Endodermal cell (in vitro differentiated cells): ENCODE results near the gene NKX2-4. TPM values are rescaled to one million over a fixed set of nuclear protein-coding genes. Genes with fewer than 3 reads are reported as not detected.

ENCODE experiments used
- DNase-seq: peaks from one replicate; pipeline ENCODE4 v3.0.0-alpha.2; 2017
- H3K27ac ChIP-seq: 2 replicates; pipeline ENCODE4 v1.5.1; 2013; ENCODE audit warnings: mild to moderate bottlenecking, low read depth, low read length, moderate library complexity
- H3K27me3 ChIP-seq: 2 replicates; pipeline ENCODE4 v1.6.1; 2013; ENCODE audit warnings: mild to moderate bottlenecking, low read length, moderate library complexity; ENCODE audit not compliant: insufficient read depth, control insufficient read depth, poor library complexity, severe bottlenecking
- H3K36me3 ChIP-seq: 2 replicates; pipeline ENCODE4 v1.7.0; 2013; ENCODE audit warnings: mild to moderate bottlenecking, low read length, moderate library complexity; ENCODE audit not compliant: control insufficient read depth, insufficient read depth
- H3K4me1 ChIP-seq: one replicate; pipeline ENCODE4 v1.7.0; 2013; ENCODE audit warnings: low read length; ENCODE audit not compliant: control insufficient read depth, insufficient read depth
- H3K4me3 ChIP-seq: 2 replicates; pipeline ENCODE4 v1.5.1; 2013; ENCODE audit warnings: mild to moderate bottlenecking, low read length, moderate library complexity
- H3K9ac ChIP-seq: 2 replicates; pipeline ENCODE4 v1.6.1; 2013; ENCODE audit warnings: mild to moderate bottlenecking, low read length, moderate library complexity; ENCODE audit not compliant: poor library complexity, severe bottlenecking; ENCODE audit errors: extremely low read depth
- H3K9me3 ChIP-seq: 2 replicates; pipeline ENCODE4 v1.6.1; 2013; ENCODE audit warnings: mild to moderate bottlenecking, low read length, moderate library complexity; ENCODE audit not compliant: control insufficient read depth
- H3K27ac Mint-ChIP-seq: 2 replicates; pipeline ENCODE4 v1.8.0; 2020; ENCODE audit warnings: mixed read lengths
- H3K27me3 Mint-ChIP-seq: 2 replicates; pipeline ENCODE4 v1.8.0; 2021; ENCODE audit warnings: mild to moderate bottlenecking, mixed read lengths; ENCODE audit not compliant: insufficient read depth
- H3K36me3 Mint-ChIP-seq: 2 replicates; pipeline ENCODE4 v1.8.0; 2020; ENCODE audit warnings: low read depth, mixed read lengths
- H3K4me1 Mint-ChIP-seq: 2 replicates; pipeline ENCODE4 v1.8.0; 2020; ENCODE audit warnings: mixed read lengths
- H3K4me3 Mint-ChIP-seq: 2 replicates; pipeline ENCODE4 v1.8.0; 2020; ENCODE audit warnings: mild to moderate bottlenecking, moderate library complexity, mixed read lengths
- H3K9me3 Mint-ChIP-seq: 2 replicates; pipeline ENCODE4 v1.8.0; 2020; ENCODE audit warnings: mild to moderate bottlenecking, mixed read lengths
- CTCF ChIP-seq: fragments of 200-600 bp; sonication (generic); conservative IDR thresholded peaks from 2 replicates; pipeline ENCODE4 v1.5.0; 2021; ENCODE audit warnings: antibody characterized with exemption, mild to moderate bottlenecking
- WGBS, 2 experiments: methylation state at CpG; one replicate each; pipeline versions ENCODE4 v1.1.5 to v1.1.7; 2013; ENCODE audit warnings: missing lambda C conversion rate in 2 of 2, mixed read lengths in 1 of 2; ENCODE audit not compliant: insufficient coverage in 1 of 2, insufficient read length in 1 of 2; 5-methylcytosine and 5-hydroxymethylcytosine counted together
- total RNA-seq, 2 donors: library from RNA; stranded (reverse); fragmentation: NEBNext Ultra II Directional in 1 of 2; extraction: Animal tissue kit (Norgen Biotek cat#: 25700) in 1 of 2; gene quantifications; 2 replicates in 1 of 2; 3 replicates in 1 of 2; pipeline ENCODE4 v1.2.1, GENCODE V29; 2021

NKX2-4 gene
- total RNA-seq, 2 donors from 2014 or later = not detected

GRCh38 chr20:21361266-21361665, 36.1 kb downstream of the NKX2-4 start:
- H3K9me3 ChIP-seq = no peaks in the 10 kb centered on the region
- H3K4me3 Mint-ChIP-seq = no peak overlapping the region
- 100% methylated on average over 2 of the region's 2 CpGs for WGBS, 2 experiments

GRCh38 chr20:21360705-21361104, 36.6 kb downstream of the NKX2-4 start:
- Histone ChIP-seq H3K27me3 (no peaks in the 10 kb centered on the region), H3K9ac (no peak overlapping the region), H3K27ac (no peak overlapping the region), H3K36me3 (peaks cover 83% of the 10 kb centered on the region), H3K4me1 (peaks cover 7% of the 10 kb centered on the region), H3K4me3 (no peak overlapping the region), H3K9me3 (no peaks in the 10 kb centered on the region)
- no peak for DNase-seq
- TF ChIP-seq CTCF = no peak
- Mint-ChIP-seq H3K9me3 (no peaks in the 10 kb centered on the region), H3K27me3 (no peaks in the 10 kb centered on the region), H3K36me3 (peaks cover 53% of the 10 kb centered on the region), H3K4me1 (peaks cover 38% of the 10 kb centered on the region), H3K4me3 (no peak overlapping the region), H3K27ac (no peak overlapping the region)
- 100% methylated on average over 1 of the region's 1 CpG; no CpG with 5 or more reads in 1 of the 2 experiments for WGBS, 2 experiments

More at GRCh38 chr20:21361266-21361665, 36.1 kb downstream of the NKX2-4 start:
- H3K4me1 ChIP-seq = peaks cover 7% of the 10 kb centered on the region
- Mint-ChIP-seq H3K36me3 (peaks cover 53% of the 10 kb centered on the region), H3K27ac (no peak overlapping the region), H3K27me3 (no peaks in the 10 kb centered on the region), H3K4me1 (peaks cover 38% of the 10 kb centered on the region), H3K9me3 (no peaks in the 10 kb centered on the region)
- H3K27me3 ChIP-seq = no peaks in the 10 kb centered on the region
- H3K4me3 ChIP-seq = no peak overlapping the region
- no peak for DNase-seq
- H3K27ac ChIP-seq = no peak overlapping the region
- H3K36me3 ChIP-seq = peaks cover 78% of the 10 kb centered on the region
- no peak overlapping the region for H3K9ac ChIP-seq
- no peak for TF ChIP-seq CTCF

GRCh38 chr20:21358737-21359136, 38.6 kb downstream of the NKX2-4 start:
- Histone ChIP-seq H3K27ac (no peak overlapping the region), H3K9ac (no peak overlapping the region), H3K4me3 (peak overlapping the region; percentile 41), H3K9me3 (no peaks in the 10 kb centered on the region), H3K4me1 (peaks cover 7% of the 10 kb centered on the region), H3K36me3 (peaks cover 83% of the 10 kb centered on the region), H3K27me3 (no peaks in the 10 kb centered on the region)
- TF ChIP-seq CTCF = no peak
- no peak for DNase-seq
- H3K4me3 Mint-ChIP-seq = no peak overlapping the region
- H3K4me1 Mint-ChIP-seq = peaks cover 38% of the 10 kb centered on the region
- no peaks in the 10 kb centered on the region for H3K9me3 Mint-ChIP-seq
- WGBS, 2 experiments = 86 to 93% methylated on average over 1 to 5 of the region's 5 CpGs
- H3K27ac Mint-ChIP-seq = peak overlapping the region; percentile 38
- peaks cover 51% of the 10 kb centered on the region for H3K36me3 Mint-ChIP-seq
- no peaks in the 10 kb centered on the region for H3K27me3 Mint-ChIP-seq
